HEK293 (cell line): ENCODE measurements around the gene GAMT.

Experiments used
- CTCF ChIA-PET: fragments of 350-600 bp; formaldehyde crosslinking; extraction: SDS; loops from one replicate; lab custom pipeline; 2021; ENCODE audit warnings: antibody characterized with exemption; lab: Yijun Ruan, JAX
- POLR2A ChIA-PET: fragments of 300-600 bp; formaldehyde crosslinking; extraction: SDS; loops from one replicate; lab custom pipeline; 2020; ENCODE audit warnings: antibody characterized with exemption, inconsistent platforms; lab: Yijun Ruan, JAX
- H3K27ac ChIP-seq: fragments of 200-500 bp; sonication (Bioruptor generic); 2 replicates; pipeline ENCODE4 v1.5.1; 2014; ENCODE audit warnings: low read depth, low read length, control low read depth, inconsistent platforms; ENCODE audit errors: extremely low read depth
- H3K36me3 ChIP-seq, 2 experiments: fragments of 200-500 bp in 1 of 2; sonication (Bioruptor generic) in 1 of 2; 1 replicate in 1 of 2; 2 replicates in 1 of 2; pipeline ENCODE4 v1.5.1; 2014 to 2017; ENCODE audit warnings: inconsistent platforms in 2 of 2, low read length in 2 of 2; ENCODE audit not compliant: control insufficient read depth in 2 of 2, insufficient read depth in 1 of 2
- H3K4me1 ChIP-seq: fragments of 200-500 bp; sonication (Bioruptor generic); 2 replicates; pipeline ENCODE4 v1.5.1; 2014; ENCODE audit warnings: mild to moderate bottlenecking, low read length, inconsistent platforms; ENCODE audit not compliant: control insufficient read depth, insufficient read depth
- H3K4me3 ChIP-seq: 2 replicates; pipeline ENCODE4 v1.5.1; 2011; ENCODE audit warnings: low read depth, mild to moderate bottlenecking, control low read depth, low read length, moderate library complexity
- H3K9me3 ChIP-seq: fragments of 200-500 bp; sonication (Bioruptor generic); 2 replicates; pipeline ENCODE4 v1.5.1; 2014; ENCODE audit warnings: low read depth, low read length, inconsistent platforms; ENCODE audit not compliant: control insufficient read depth, insufficient read depth
- ZNF121 ChIP-seq: fragments of 450-650 bp; formaldehyde crosslinking; IDR thresholded peaks from 2 replicates; pipeline ENCODE4 v1.5.1; 2016; ENCODE audit warnings: missing biosample characterization, missing genetic modification characterization
- ZNF184 ChIP-seq: fragments of 450-650 bp; IDR thresholded peaks from 2 replicates; pipeline ENCODE4 v1.5.1; 2018; ENCODE audit warnings: missing biosample characterization, mild to moderate bottlenecking, missing genetic modification characterization
- ZNF274 ChIP-seq, 2 experiments: fragments of 200-500 bp in 1 of 2; fragments of 450-650 bp in 1 of 2; sonication (Bioruptor generic) in 1 of 2; formaldehyde crosslinking in 1 of 2; IDR thresholded peaks; 2 replicates each; pipeline versions ENCODE4 v1.5.1 to v1.6.1; 2014 to 2016; ENCODE audit warnings: borderline replicate concordance in 1 of 2, inconsistent platforms in 1 of 2, low read length in 1 of 2, missing biosample characterization in 1 of 2, missing genetic modification characterization in 1 of 2
- ZNF354C ChIP-seq: fragments of 450-650 bp; formaldehyde crosslinking; IDR thresholded peaks from 2 replicates; pipeline ENCODE4 v1.5.1; 2016; ENCODE audit warnings: missing biosample characterization, missing genetic modification characterization, low read depth, borderline replicate concordance
- ZNF366 ChIP-seq: fragments of 450-650 bp; formaldehyde crosslinking; conservative IDR thresholded peaks from 2 replicates; pipeline ENCODE4 v1.5.1; 2016; ENCODE audit warnings: missing biosample characterization, missing genetic modification characterization
- ZNF423 ChIP-seq: fragments of 450-650 bp; formaldehyde crosslinking; IDR thresholded peaks from 2 replicates; pipeline ENCODE4 v1.5.1; 2016; ENCODE audit warnings: missing biosample characterization, missing genetic modification characterization
- ZNF433 ChIP-seq: fragments of 450-650 bp; formaldehyde crosslinking; IDR thresholded peaks from 2 replicates; pipeline ENCODE4 v1.5.1; 2016; ENCODE audit warnings: missing biosample characterization, missing genetic modification characterization, low read depth
- ZNF558 ChIP-seq: fragments of 450-650 bp; formaldehyde crosslinking; IDR thresholded peaks from 2 replicates; pipeline ENCODE4 v1.5.1; 2016; ENCODE audit warnings: missing biosample characterization, missing genetic modification characterization
- ZNF596 ChIP-seq: fragments of 450-650 bp; IDR thresholded peaks from 2 replicates; pipeline ENCODE4 v1.5.0; 2018; ENCODE audit warnings: missing biosample characterization, mild to moderate bottlenecking, missing genetic modification characterization, moderate library complexity
- ZNF610 ChIP-seq: fragments of 450-650 bp; formaldehyde crosslinking; IDR thresholded peaks from 2 replicates; pipeline ENCODE4 v1.5.1; 2016; ENCODE audit warnings: missing biosample characterization, missing genetic modification characterization, borderline replicate concordance
- ZNF664 ChIP-seq: fragments of 450-650 bp; formaldehyde crosslinking; IDR thresholded peaks from 2 replicates; pipeline ENCODE4 v1.5.1; 2016; ENCODE audit warnings: missing biosample characterization, missing genetic modification characterization
- ZNF777 ChIP-seq: fragments of 450-650 bp; formaldehyde crosslinking; IDR thresholded peaks from 2 replicates; pipeline ENCODE4 v1.5.1; 2017; ENCODE audit warnings: missing biosample characterization, missing genetic modification characterization, borderline replicate concordance
- ZNF830 ChIP-seq: fragments of 450-650 bp; IDR thresholded peaks from 2 replicates; pipeline ENCODE4 v1.5.0; 2018; ENCODE audit warnings: missing biosample characterization, missing genetic modification characterization, low read depth, mild to moderate bottlenecking, moderate library complexity
- ZSCAN23 ChIP-seq: fragments of 450-650 bp; formaldehyde crosslinking; IDR thresholded peaks from 2 replicates; pipeline ENCODE4 v1.5.1; 2016; ENCODE audit warnings: missing biosample characterization, missing genetic modification characterization
- TF ChIP-seq, protein P1 (sequence below): fragments of 450-650 bp; formaldehyde crosslinking; IDR thresholded peaks from 2 replicates; pipeline ENCODE4 v1.5.1; 2016; ENCODE audit warnings: missing biosample characterization, missing genetic modification characterization
- TF ChIP-seq, protein P2 (sequence below): fragments of 450-650 bp; formaldehyde crosslinking; IDR thresholded peaks from 2 replicates; pipeline ENCODE4 v1.5.1; 2016; ENCODE audit warnings: missing biosample characterization, missing genetic modification characterization
- TF ChIP-seq, protein P3 (sequence below): fragments of 450-650 bp; formaldehyde crosslinking; IDR thresholded peaks from 2 replicates; pipeline ENCODE4 v1.5.1; 2017; ENCODE audit warnings: missing biosample characterization, mild to moderate bottlenecking, missing genetic modification characterization, moderate library complexity
- TF ChIP-seq, protein P4 (sequence below): fragments of 450-650 bp; formaldehyde crosslinking; IDR thresholded peaks from 2 replicates; pipeline ENCODE4 v1.5.1; 2016; ENCODE audit warnings: missing biosample characterization, missing genetic modification characterization, low read depth
- TF ChIP-seq, protein P5 (sequence below): fragments of 450-650 bp; formaldehyde crosslinking; IDR thresholded peaks from 2 replicates; pipeline ENCODE4 v1.5.1; 2016; ENCODE audit warnings: missing biosample characterization, missing genetic modification characterization

The GAMT gene

DNA sequence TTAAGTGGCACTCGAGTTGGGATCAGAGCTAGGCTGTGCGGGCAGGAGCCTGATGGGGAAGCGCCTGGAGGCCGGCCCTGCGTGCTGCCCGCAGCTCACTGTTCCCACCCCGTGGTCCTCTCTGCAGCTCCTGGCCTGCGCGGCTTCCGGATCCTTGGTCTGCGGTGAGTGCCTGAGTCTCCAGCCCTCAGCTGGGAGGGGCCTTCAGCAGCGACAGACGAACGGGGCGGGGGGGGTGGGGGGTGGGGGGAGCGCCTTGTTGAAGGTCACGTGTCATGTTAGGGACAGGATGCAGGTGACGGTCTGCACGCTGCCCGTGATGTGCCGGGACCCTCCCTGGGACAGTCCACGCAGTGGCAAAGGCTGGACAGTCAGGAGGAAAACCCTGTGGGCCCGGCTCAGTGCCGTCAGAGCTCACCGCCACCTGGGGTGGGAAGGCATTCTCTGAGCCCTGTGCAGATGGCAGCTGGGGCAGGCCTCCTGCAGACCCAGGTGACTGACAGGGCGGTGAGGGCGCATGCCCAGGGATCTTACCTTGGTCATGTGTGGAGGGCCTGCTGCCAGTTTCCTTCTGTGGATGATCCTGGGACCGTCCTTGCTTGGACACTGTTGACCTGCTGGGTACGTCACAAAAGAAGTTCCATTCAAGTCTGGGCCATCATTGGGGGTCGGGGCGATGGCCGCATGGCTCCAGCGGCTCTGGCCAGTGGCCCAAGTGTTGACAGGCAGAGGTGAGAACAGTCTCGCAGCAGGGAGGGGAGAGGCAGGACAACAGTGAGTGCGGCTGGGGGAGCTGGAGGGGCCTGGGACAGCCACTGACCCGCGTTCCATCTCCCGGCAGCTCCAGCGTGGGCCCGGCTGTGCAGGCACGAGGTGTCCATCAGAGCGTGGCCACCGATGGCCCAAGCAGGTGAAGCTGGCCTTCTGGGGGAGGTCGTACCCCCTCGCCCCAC is 13.4 kb downstream of the GAMT start:
- Histone ChIP-seq H3K4me1 (0 out of 2 replicates have a peak, but pooled peaks cover 3% of the 10 kb centered on the region), H3K9me3 (no peaks in the 10 kb centered on the region), H3K27ac (no peak overlapping the region), H3K36me3 (peaks cover 0 to 50% of the 10 kb centered on the region in 2 experiments; a peak in 2 of 3 replicates), H3K4me3 (no peak overlapping the region)
- ChIA-PET CTCF (interaction anchor here (0.6 kb wide), 1 partner anchor 52 kb away, joined by 3 read pairs; no protein-coding TSS in a partner anchor), POLR2A (interaction anchor here (0.5 kb wide), 1 partner anchor 404 kb away, joined by 3 read pairs; no protein-coding TSS in a partner anchor)
- TF ChIP-seq ZNF274 (IDR thresholded peaks at IDR 0.05; ENCODE audit: low read length): no peak
- TF ChIP-seq ZNF274 (tag by site-specific recombination; IDR thresholded peaks at IDR 0.05; ENCODE audit: borderline replicate concordance): no peak
- TF ChIP-seq, protein P1, sequence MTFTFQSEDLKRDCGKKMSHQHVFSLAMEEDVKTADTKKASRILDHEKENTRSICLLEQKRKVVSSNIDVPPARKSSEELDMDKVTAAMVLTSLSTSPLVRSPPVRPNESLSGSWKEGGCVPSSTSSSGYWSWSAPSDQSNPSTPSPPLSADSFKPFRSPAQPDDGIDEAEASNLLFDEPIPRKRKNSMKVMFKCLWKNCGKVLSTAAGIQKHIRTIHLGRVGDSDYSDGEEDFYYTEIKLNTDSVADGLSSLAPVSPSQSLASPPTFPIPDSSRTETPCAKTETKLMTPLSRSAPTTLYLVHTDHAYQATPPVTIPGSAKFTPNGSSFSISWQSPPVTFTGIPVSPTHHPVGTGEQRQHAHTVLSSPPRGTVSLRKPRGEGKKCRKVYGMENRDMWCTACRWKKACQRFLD: no peak
- TF ChIP-seq ZNF354C (tag by site-specific recombination): no peak
- TF ChIP-seq, protein P2, sequence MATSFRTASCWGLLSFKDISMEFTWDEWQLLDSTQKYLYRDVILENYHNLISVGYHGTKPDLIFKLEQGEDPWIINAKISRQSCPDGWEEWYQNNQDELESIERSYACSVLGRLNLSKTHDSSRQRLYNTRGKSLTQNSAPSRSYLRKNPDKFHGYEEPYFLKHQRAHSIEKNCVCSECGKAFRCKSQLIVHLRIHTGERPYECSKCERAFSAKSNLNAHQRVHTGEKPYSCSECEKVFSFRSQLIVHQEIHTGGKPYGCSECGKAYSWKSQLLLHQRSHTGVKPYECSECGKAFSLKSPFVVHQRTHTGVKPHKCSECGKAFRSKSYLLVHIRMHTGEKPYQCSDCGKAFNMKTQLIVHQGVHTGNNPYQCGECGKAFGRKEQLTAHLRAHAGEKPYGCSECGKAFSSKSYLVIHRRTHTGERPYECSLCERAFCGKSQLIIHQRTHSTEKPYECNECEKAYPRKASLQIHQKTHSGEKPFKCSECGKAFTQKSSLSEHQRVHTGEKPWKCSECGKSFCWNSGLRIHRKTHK (tag by site-specific recombination): no peak
- TF ChIP-seq ZNF777: no peak
- TF ChIP-seq, protein P3, sequence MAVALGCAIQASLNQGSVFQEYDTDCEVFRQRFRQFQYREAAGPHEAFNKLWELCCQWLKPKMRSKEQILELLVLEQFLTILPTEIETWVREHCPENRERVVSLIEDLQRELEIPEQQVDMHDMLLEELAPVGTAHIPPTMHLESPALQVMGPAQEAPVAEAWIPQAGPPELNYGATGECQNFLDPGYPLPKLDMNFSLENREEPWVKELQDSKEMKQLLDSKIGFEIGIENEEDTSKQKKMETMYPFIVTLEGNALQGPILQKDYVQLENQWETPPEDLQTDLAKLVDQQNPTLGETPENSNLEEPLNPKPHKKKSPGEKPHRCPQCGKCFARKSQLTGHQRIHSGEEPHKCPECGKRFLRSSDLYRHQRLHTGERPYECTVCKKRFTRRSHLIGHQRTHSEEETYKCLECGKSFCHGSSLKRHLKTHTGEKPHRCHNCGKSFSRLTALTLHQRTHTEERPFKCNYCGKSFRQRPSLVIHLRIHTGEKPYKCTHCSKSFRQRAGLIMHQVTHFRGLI (tag by site-specific recombination): no peak
- no peak for TF ChIP-seq ZNF366 (tag by site-specific recombination)
- TF ChIP-seq ZNF558 (tag by site-specific recombination): no peak
- no peak for TF ChIP-seq ZNF433 (tag by site-specific recombination)
- TF ChIP-seq, protein P4, sequence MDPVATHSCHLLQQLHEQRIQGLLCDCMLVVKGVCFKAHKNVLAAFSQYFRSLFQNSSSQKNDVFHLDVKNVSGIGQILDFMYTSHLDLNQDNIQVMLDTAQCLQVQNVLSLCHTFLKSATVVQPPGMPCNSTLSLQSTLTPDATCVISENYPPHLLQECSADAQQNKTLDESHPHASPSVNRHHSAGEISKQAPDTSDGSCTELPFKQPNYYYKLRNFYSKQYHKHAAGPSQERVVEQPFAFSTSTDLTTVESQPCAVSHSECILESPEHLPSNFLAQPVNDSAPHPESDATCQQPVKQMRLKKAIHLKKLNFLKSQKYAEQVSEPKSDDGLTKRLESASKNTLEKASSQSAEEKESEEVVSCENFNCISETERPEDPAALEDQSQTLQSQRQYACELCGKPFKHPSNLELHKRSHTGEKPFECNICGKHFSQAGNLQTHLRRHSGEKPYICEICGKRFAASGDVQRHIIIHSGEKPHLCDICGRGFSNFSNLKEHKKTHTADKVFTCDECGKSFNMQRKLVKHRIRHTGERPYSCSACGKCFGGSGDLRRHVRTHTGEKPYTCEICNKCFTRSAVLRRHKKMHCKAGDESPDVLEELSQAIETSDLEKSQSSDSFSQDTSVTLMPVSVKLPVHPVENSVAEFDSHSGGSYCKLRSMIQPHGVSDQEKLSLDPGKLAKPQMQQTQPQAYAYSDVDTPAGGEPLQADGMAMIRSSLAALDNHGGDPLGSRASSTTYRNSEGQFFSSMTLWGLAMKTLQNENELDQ: no peak
- no peak for TF ChIP-seq ZSCAN23 (tag by site-specific recombination)

DNA sequence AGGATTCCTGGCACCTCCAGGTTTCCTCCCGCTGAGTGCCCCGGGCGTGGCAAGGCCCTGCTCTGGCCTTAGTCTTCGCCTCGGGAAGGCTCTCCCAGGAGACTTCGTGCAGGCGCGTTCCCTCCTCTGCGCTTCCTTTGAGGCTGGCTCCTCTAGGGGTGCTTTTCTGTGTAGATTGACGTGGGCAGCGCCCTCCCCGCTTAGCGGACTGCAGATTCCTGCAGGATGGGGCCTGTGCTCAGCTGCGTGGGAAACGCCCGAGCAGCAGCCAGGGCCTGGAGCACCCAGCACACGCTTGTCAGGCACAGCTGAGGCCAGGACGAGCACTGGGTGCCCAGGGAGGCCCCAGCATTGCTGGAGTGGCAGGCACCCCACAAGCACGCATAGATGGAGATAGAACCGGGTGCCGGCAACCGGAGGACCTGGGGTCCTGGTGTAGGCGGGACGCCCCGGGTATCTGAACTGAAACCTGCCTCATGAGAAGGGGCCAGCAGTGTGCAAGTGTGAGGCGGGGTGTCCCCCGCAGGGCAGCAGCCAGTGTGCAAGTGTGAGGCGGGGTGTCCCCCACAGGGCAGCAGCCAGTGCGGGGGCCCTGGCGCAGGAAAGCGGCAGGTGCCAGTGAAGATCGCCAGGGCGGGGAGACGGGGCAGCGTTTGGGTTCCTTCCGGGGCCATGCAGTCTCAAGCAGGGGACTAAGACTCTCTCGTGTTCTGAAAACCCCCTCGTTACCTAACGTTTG is 14.2 kb downstream of the GAMT start:
- Histone ChIP-seq H3K4me3 (no peak overlapping the region), H3K36me3 (peaks cover 0 to 42% of the 10 kb centered on the region in 2 experiments; a peak in 2 of 3 replicates), H3K4me1 (0 out of 2 replicates have a peak, but pooled peaks cover 3% of the 10 kb centered on the region), H3K27ac (no peak overlapping the region), H3K9me3 (no peaks in the 10 kb centered on the region)
- ChIA-PET POLR2A (interaction anchor here (0.5 kb wide), 1 partner anchor 405 kb away, joined by 3 read pairs; no protein-coding TSS in a partner anchor), CTCF (no interaction called here)
- TF ChIP-seq ZNF610 (tag by site-specific recombination) (no peak), ZNF121 (tag by site-specific recombination) (no peak), ZNF664 (tag by site-specific recombination) (no peak), ZNF184 (tag by site-specific recombination) (no peak), ZNF830 (tag by site-specific recombination) (no peak), ZNF423 (no peak), ZNF596 (tag by site-specific recombination) (no peak)
- TF ChIP-seq, protein P2 (tag by site-specific recombination): no peak
- TF ChIP-seq, protein P5, sequence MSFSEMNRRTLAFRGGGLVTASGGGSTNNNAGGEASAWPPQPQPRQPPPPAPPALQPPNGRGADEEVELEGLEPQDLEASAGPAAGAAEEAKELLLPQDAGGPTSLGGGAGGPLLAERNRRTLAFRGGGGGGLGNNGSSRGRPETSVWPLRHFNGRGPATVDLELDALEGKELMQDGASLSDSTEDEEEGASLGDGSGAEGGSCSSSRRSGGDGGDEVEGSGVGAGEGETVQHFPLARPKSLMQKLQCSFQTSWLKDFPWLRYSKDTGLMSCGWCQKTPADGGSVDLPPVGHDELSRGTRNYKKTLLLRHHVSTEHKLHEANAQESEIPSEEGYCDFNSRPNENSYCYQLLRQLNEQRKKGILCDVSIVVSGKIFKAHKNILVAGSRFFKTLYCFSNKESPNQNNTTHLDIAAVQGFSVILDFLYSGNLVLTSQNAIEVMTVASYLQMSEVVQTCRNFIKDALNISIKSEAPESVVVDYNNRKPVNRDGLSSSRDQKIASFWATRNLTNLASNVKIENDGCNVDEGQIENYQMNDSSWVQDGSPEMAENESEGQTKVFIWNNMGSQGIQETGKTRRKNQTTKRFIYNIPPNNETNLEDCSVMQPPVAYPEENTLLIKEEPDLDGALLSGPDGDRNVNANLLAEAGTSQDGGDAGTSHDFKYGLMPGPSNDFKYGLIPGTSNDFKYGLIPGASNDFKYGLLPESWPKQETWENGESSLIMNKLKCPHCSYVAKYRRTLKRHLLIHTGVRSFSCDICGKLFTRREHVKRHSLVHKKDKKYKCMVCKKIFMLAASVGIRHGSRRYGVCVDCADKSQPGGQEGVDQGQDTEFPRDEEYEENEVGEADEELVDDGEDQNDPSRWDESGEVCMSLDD: no peak
